ENCODE measurements around the gene BCAS2. TPM values are rescaled to one million over a fixed set of nuclear protein-coding genes. Genes with fewer than 3 reads are reported as not detected.

Gene BCAS2
- total and polyA plus RNA-seq, 7 donors = 22.0 to 52.5 (median 30.5) TPM

DNA sequence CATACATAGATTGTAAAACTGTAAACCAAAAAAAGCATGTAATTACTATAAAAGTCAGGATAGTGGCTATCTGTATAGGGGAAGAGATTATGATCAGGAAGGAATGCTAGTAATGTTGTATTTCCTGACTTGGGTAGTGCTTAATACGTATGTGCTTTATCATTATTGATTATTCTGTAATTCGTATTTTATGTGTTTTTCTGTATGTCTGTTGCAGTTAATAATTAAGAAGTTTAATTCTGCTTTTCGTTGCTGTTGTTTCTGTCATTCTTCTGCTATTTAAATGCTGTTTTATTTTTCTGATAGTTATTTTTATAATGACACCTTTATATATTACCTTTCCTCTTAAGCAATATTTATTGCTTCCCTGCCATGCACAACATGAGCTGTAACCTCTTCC lies 41.1 kb downstream of the BCAS2 start:
- intact Hi-C loops (cut with DNase I) = no loop called here
- TF ChIP-seq CTCF (IDR thresholded peaks at IDR 0.05) = no peak
- Histone ChIP-seq H3K4me1 (no peaks in the 10 kb centered on the region), H3K27me3 (ENCODE audit: insufficient read depth in 3 of 3, low read length in 2 of 3) (no peaks in the 10 kb centered on the region), H3K36me3 (ENCODE audit: insufficient read depth in 1 of 2, low read depth in 1 of 2) (peaks cover 0 to 25% of the 10 kb centered on the region in 2 donors), H3K9me3 (no peaks in the 10 kb centered on the region), H3K4me3 (no peak overlapping the region), H3K27ac (no peak overlapping the region)
- ATAC-seq (no peak), DNase-seq (no peak)
- WGBS, 3 donors = 70 to 81% (median 73%) methylated on average over 3 of the region's 3 CpGs

DNA sequence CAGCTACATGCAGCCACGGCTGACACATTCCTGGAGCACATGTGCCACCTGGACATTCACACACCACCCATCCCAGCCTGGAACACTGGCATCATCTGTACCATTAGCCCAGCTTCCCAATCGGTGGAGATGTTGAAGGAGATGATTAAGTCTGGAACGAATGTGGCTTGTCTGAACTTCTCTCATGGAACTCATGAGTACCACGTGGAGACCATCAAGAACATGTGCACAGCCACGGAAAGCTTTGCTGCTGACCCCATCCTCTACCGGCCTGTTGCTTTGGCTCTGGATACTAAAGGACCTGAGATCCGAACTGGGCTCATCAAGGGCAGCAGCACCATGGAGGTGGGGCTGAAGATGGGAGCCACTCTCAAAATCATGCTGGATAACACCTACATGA lies 45.4 kb downstream of the BCAS2 start:
- Histone ChIP-seq H3K9me3 (no peaks in the 10 kb centered on the region), H3K27me3 (ENCODE audit: insufficient read depth in 3 of 3, low read length in 2 of 3) (no peaks in the 10 kb centered on the region), H3K36me3 (ENCODE audit: insufficient read depth in 1 of 2, low read depth in 1 of 2) (peaks cover 0 to 10% of the 10 kb centered on the region in 2 donors), H3K4me3 (no peak overlapping the region), H3K27ac (no peak overlapping the region), H3K4me1 (no peaks in the 10 kb centered on the region)
- no peak for TF ChIP-seq CTCF (IDR thresholded peaks at IDR 0.05)
- ATAC-seq (no peak), DNase-seq (no peak)
- WGBS, 3 donors = 86 to 90% (median 89%) methylated on average over 7 of the region's 7 CpGs
- intact Hi-C loops (cut with DNase I) = no loop called here

DNA sequence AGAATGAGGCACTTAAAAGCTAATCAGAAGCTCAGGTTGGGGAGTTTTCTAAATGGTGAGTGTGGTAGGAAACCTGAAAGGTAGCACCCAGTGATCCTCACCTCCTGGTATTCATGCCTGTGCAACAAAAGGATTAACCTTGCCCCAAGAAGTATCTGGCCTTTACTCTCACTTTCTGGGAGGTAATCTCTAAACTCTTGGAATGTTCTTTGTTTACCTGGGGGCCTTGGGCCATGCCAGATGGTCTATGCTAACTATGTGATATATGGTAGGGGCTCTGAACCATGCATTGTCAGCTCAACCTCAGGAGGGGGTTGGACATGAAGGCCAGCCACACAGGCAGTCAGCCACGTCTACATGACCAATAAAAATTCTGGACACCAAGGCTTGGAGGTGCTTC lies 46.0 kb downstream of the BCAS2 start:
- intact Hi-C loops (cut with DNase I) = no loop called here
- WGBS, 3 donors = 34 to 61% (median 42%) methylated on average over 1 of the region's 1 CpG
- no peaks in the 10 kb centered on the region for H3K9me3 ChIP-seq

DNA sequence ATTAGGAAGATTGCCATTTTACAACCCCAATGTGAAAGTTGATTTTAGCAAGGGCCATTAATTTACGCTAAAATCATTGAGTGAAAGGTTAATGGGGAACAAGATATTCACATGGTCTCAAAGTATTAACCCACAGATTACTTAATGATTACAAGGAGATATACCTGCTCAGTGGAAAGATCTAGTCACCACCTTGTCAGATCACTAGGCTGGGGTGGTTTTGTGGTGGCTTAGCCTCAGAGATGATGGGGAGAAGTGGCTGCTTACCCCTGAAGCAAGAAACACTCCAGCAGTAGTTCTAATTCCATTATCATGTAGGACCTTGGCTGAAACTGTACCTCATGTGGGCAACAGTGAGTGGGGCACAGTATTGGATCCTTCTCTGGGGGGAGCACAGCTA lies 50.3 kb downstream of the BCAS2 start:
- intact Hi-C loops (cut with DNase I) = no loop called here
- WGBS, 3 donors = 0 to 95% (median 45%) methylated on average over 1 of the region's 1 CpG
- Histone ChIP-seq H3K36me3 (ENCODE audit: insufficient read depth in 1 of 2, low read depth in 1 of 2) (no peaks in the 10 kb centered on the region), H3K4me1 (no peaks in the 10 kb centered on the region), H3K9me3 (no peaks in the 10 kb centered on the region), H3K4me3 (no peak overlapping the region), H3K27ac (no peak overlapping the region), H3K27me3 (ENCODE audit: insufficient read depth in 3 of 3, low read length in 2 of 3) (no peaks in the 10 kb centered on the region)
- no peak for TF ChIP-seq CTCF (IDR thresholded peaks at IDR 0.05)
- no peak for ATAC-seq
- DNase-seq = no peak

More for the DNA sequence above, 46.0 kb downstream of the BCAS2 start:
- Histone ChIP-seq H3K36me3 (ENCODE audit: insufficient read depth in 1 of 2, low read depth in 1 of 2) (peaks cover 0 to 10% of the 10 kb centered on the region in 2 donors), H3K27ac (no peak overlapping the region), H3K4me1 (no peaks in the 10 kb centered on the region), H3K4me3 (no peak overlapping the region), H3K27me3 (ENCODE audit: insufficient read depth in 3 of 3, low read length in 2 of 3) (no peaks in the 10 kb centered on the region)
- DNase-seq (no peak), ATAC-seq (no peak)
- TF ChIP-seq CTCF (IDR thresholded peaks at IDR 0.05) = no peak

DNA sequence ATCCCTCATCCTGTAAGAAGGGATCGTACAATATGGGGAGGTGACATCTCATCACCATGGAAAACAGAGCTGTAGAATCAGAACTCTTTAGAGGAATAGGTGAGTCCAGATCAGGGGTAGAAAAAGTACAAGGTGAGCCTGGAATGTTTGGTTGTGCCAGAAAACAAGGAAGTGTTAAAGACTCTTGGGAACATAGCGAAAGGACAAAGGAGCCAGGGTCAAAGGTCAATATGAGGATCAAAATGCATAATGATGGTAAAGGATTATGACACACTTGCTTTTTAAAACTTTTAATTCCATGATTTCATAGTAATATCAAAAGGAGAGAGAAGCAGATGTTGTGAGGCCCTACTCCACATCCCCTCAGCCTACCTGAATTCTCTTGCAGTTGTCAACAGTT lies 51.2 kb downstream of the BCAS2 start:
- no peak for TF ChIP-seq CTCF (IDR thresholded peaks at IDR 0.05)
- no peaks in the 10 kb centered on the region for H3K27me3 ChIP-seq (ENCODE audit: insufficient read depth in 3 of 3, low read length in 2 of 3)
- H3K9me3 ChIP-seq = no peaks in the 10 kb centered on the region
- H3K27ac ChIP-seq = no peak overlapping the region
- H3K4me1 ChIP-seq = no peaks in the 10 kb centered on the region
- WGBS, 3 donors = 86 to 96% (median 92%) methylated on average over 2 of the region's 2 CpGs
- no peak for ATAC-seq
- DNase-seq = no peak
- H3K4me3 ChIP-seq = no peak overlapping the region
- no peaks in the 10 kb centered on the region for H3K36me3 ChIP-seq (ENCODE audit: insufficient read depth in 1 of 2, low read depth in 1 of 2)
- intact Hi-C loops (cut with DNase I) = no loop called here

Measured in psoas muscle (tissue), 8 donors.